Stimulated activated CD4-positive, alpha-beta T cell treated with anti-CD3 and anti-CD28 coated beads, Interleukin-2, amount 100 ng/mL, for 4 hours (primary cell): ENCODE results near the gene PIGBOS1.
"Not testable (repeated sequence)": the region's sequence is repeated elsewhere in the genome, so short reads cannot be mapped to it uniquely, and the experiment has no call there.

Experiments
- DNase-seq: peaks from one replicate; pipeline ENCODE4 v3.0.0-alpha.2; 2020; ENCODE audit warnings: low read depth

PIGBOS1 gene

GRCh38 chr15:55318588-55319494 lies at the start of gene PIGBOS1, which contains the start of gene PIGB:
PIGBOS1 (minus strand) TSS chr15:55319123; CDS start chr15:55317792, 1,331 bp downstream.
PIGB (plus strand) TSS chr15:55319222; CDS start chr15:55319251, 29 bp downstream.
- peak; percentile 56 for DNase-seq

GRCh38 chr15:55366981-55367380 lies 48.1 kb upstream of the PIGBOS1 start:
- no peak for DNase-seq

- DNase-seq: no peak
These were observed 43.7 kb upstream of the PIGBOS1 start for GRCh38 chr15:55362641-55363040.

GRCh38 chr15:55361048-55361447 lies 42.1 kb upstream of the PIGBOS1 start:
- no peak for DNase-seq

- no peak for DNase-seq
These were observed 41.3 kb upstream of the PIGBOS1 start for GRCh38 chr15:55360256-55360655.

GRCh38 chr15:55358471-55358870 lies 39.5 kb upstream of the PIGBOS1 start:
- DNase-seq: no peak

- DNase-seq: no peak
These were observed 38.9 kb upstream of the PIGBOS1 start for GRCh38 chr15:55357774-55358173.

GRCh38 chr15:55356985-55357585 lies 38.2 kb upstream of the PIGBOS1 start:
- DNase-seq: no peak

- DNase-seq: no peak
These were observed 34.1 kb upstream of the PIGBOS1 start for GRCh38 chr15:55353025-55353424.

- DNase-seq: no peak
These were observed 30.4 kb upstream of the PIGBOS1 start for GRCh38 chr15:55349282-55349681.

- DNase-seq: no peak
These were observed 29.4 kb upstream of the PIGBOS1 start for GRCh38 chr15:55348281-55348778.

- DNase-seq: no peak
These were observed 25.3 kb upstream of the PIGBOS1 start for GRCh38 chr15:55344206-55344605.

GRCh38 chr15:55343168-55343567 lies 24.2 kb upstream of the PIGBOS1 start:
- no peak for DNase-seq

- DNase-seq: no peak
These were observed 18.2 kb upstream of the PIGBOS1 start for GRCh38 chr15:55337160-55337559.

- no peak for DNase-seq
These were observed 16.1 kb upstream of the PIGBOS1 start for GRCh38 chr15:55334997-55335396.

GRCh38 chr15:55334371-55334770 lies 15.4 kb upstream of the PIGBOS1 start:
- DNase-seq: no peak

GRCh38 chr15:55327387-55327786 lies 8.5 kb upstream of the PIGBOS1 start:
- no peak for DNase-seq

GRCh38 chr15:55322467-55322866 lies 3.5 kb upstream of the PIGBOS1 start:
- no peak for DNase-seq

GRCh38 chr15:55320963-55321362 lies 2.0 kb upstream of the PIGBOS1 start:
- DNase-seq: no peak

GRCh38 chr15:55320238-55320550 lies 1.3 kb upstream of the PIGBOS1 start:
- DNase-seq: no peak

GRCh38 chr15:55319537-55320237 lies 764 bp upstream of the PIGBOS1 start:
- DNase-seq: no peak

- DNase-seq: not testable (repeated sequence)
These were observed 16.1 kb downstream of the PIGBOS1 start for GRCh38 chr15:55302801-55303200.

- DNase-seq: no peak
These were observed 21.6 kb downstream of the PIGBOS1 start for GRCh38 chr15:55297315-55297714.
